HEK293 (cell line): ENCODE measurements around the gene CHST12.

Source experiments
- CTCF ChIA-PET: fragments of 350-600 bp; formaldehyde crosslinking; extraction: SDS; loops from one replicate; lab custom pipeline; 2021; ENCODE audit warnings: antibody characterized with exemption; lab: Yijun Ruan, JAX
- POLR2A ChIA-PET: fragments of 300-600 bp; formaldehyde crosslinking; extraction: SDS; loops from one replicate; lab custom pipeline; 2020; ENCODE audit warnings: antibody characterized with exemption, inconsistent platforms; lab: Yijun Ruan, JAX
- H3K27ac ChIP-seq: fragments of 200-500 bp; sonication (Bioruptor generic); 2 replicates; pipeline ENCODE4 v1.5.1; 2014; ENCODE audit warnings: low read depth, low read length, control low read depth, inconsistent platforms; ENCODE audit errors: extremely low read depth
- H3K36me3 ChIP-seq, 2 experiments: fragments of 200-500 bp in 1 of 2; sonication (Bioruptor generic) in 1 of 2; 1 replicate in 1 of 2; 2 replicates in 1 of 2; pipeline ENCODE4 v1.5.1; 2014 to 2017; ENCODE audit warnings: inconsistent platforms in 2 of 2, low read length in 2 of 2; ENCODE audit not compliant: control insufficient read depth in 2 of 2, insufficient read depth in 1 of 2
- H3K4me1 ChIP-seq: fragments of 200-500 bp; sonication (Bioruptor generic); 2 replicates; pipeline ENCODE4 v1.5.1; 2014; ENCODE audit warnings: mild to moderate bottlenecking, low read length, inconsistent platforms; ENCODE audit not compliant: control insufficient read depth, insufficient read depth
- H3K4me3 ChIP-seq: 2 replicates; pipeline ENCODE4 v1.5.1; 2011; ENCODE audit warnings: low read depth, mild to moderate bottlenecking, control low read depth, low read length, moderate library complexity
- H3K9me3 ChIP-seq: fragments of 200-500 bp; sonication (Bioruptor generic); 2 replicates; pipeline ENCODE4 v1.5.1; 2014; ENCODE audit warnings: low read depth, low read length, inconsistent platforms; ENCODE audit not compliant: control insufficient read depth, insufficient read depth
- BCL11B ChIP-seq: fragments of 450-650 bp; formaldehyde crosslinking; IDR thresholded peaks from 2 replicates; pipeline ENCODE4 v1.5.1; 2016; ENCODE audit warnings: low read depth, missing biosample characterization, missing genetic modification characterization
- CTCF ChIP-seq: fragments of 450-650 bp; formaldehyde crosslinking; IDR thresholded peaks from 2 replicates; pipeline ENCODE4 v1.5.1; 2016; ENCODE audit warnings: missing biosample characterization, missing genetic modification characterization
- EGR2 ChIP-seq: fragments of 450-650 bp; formaldehyde crosslinking; IDR thresholded peaks from 2 replicates; pipeline ENCODE4 v1.5.1; 2016; ENCODE audit warnings: low read depth, missing biosample characterization, missing genetic modification characterization
- IKZF3 ChIP-seq: fragments of 450-650 bp; IDR thresholded peaks from 2 replicates; pipeline ENCODE4 v1.5.0; 2018; ENCODE audit warnings: missing biosample characterization, mild to moderate bottlenecking, missing genetic modification characterization, moderate library complexity
- YY2 ChIP-seq: fragments of 450-650 bp; formaldehyde crosslinking; IDR thresholded peaks from 2 replicates; pipeline ENCODE4 v1.5.1; 2016; ENCODE audit warnings: missing biosample characterization, missing genetic modification characterization
- ZFP69B ChIP-seq: fragments of 450-650 bp; formaldehyde crosslinking; IDR thresholded peaks from 2 replicates; pipeline ENCODE4 v1.5.1; 2016; ENCODE audit warnings: missing biosample characterization, missing genetic modification characterization
- ZNF184 ChIP-seq: fragments of 450-650 bp; IDR thresholded peaks from 2 replicates; pipeline ENCODE4 v1.5.1; 2018; ENCODE audit warnings: missing biosample characterization, mild to moderate bottlenecking, missing genetic modification characterization
- ZNF248 ChIP-seq: fragments of 450-650 bp; formaldehyde crosslinking; IDR thresholded peaks from 2 replicates; pipeline ENCODE4 v1.5.1; 2017; ENCODE audit warnings: missing biosample characterization, missing genetic modification characterization
- ZNF366 ChIP-seq: fragments of 450-650 bp; formaldehyde crosslinking; conservative IDR thresholded peaks from 2 replicates; pipeline ENCODE4 v1.5.1; 2016; ENCODE audit warnings: missing biosample characterization, missing genetic modification characterization
- ZNF37A ChIP-seq: fragments of 450-650 bp; IDR thresholded peaks from 2 replicates; pipeline ENCODE4 v1.5.1; 2018; ENCODE audit warnings: missing biosample characterization, missing genetic modification characterization
- ZNF514 ChIP-seq: fragments of 450-650 bp; formaldehyde crosslinking; IDR thresholded peaks from 2 replicates; pipeline ENCODE4 v1.5.1; 2016; ENCODE audit warnings: missing biosample characterization, missing genetic modification characterization
- ZNF518A ChIP-seq: fragments of 450-650 bp; formaldehyde crosslinking; conservative IDR thresholded peaks from 2 replicates; pipeline ENCODE4 v1.5.1; 2016; ENCODE audit warnings: low read depth, missing biosample characterization, missing genetic modification characterization
- ZNF549 ChIP-seq: fragments of 450-650 bp; IDR thresholded peaks from 2 replicates; pipeline ENCODE4 v1.5.1; 2018; ENCODE audit warnings: missing biosample characterization, missing genetic modification characterization, mild to moderate bottlenecking, inconsistent platforms, moderate library complexity
- ZNF623 ChIP-seq: fragments of 450-650 bp; formaldehyde crosslinking; IDR thresholded peaks from 2 replicates; pipeline ENCODE4 v1.5.1; 2016; ENCODE audit warnings: missing biosample characterization, missing genetic modification characterization
- ZNF626 ChIP-seq: fragments of 450-650 bp; sonication (Bioruptor Pico); formaldehyde crosslinking; IDR thresholded peaks from 2 replicates; pipeline ENCODE4 v1.5.1; 2018; ENCODE audit warnings: missing biosample characterization, missing genetic modification characterization, inconsistent platforms
- ZNF785 ChIP-seq: fragments of 450-650 bp; formaldehyde crosslinking; IDR thresholded peaks from 2 replicates; pipeline ENCODE4 v1.5.1; 2016; ENCODE audit warnings: missing biosample characterization, missing genetic modification characterization
- ZNF843 ChIP-seq: fragments of 450-650 bp; formaldehyde crosslinking; IDR thresholded peaks from 2 replicates; pipeline ENCODE4 v1.5.1; 2016; ENCODE audit warnings: missing biosample characterization, missing genetic modification characterization
- TF ChIP-seq, protein P1 (sequence below): fragments of 450-650 bp; formaldehyde crosslinking; IDR thresholded peaks from 2 replicates; pipeline ENCODE4 v1.5.1; 2016; ENCODE audit warnings: missing biosample characterization, missing genetic modification characterization

CHST12 gene

GRCh38 chr7:2369139-2369538 is 34.3 kb upstream of the CHST12 start:
- TF ChIP-seq ZNF843 (tag by site-specific recombination) (no peak), ZNF785 (tag by site-specific recombination) (no peak), ZNF626 (tag by site-specific recombination) (no peak), ZNF549 (no peak), YY2 (no peak), ZNF366 (no peak), IKZF3 (tag by site-specific recombination) (no peak), ZNF184 (no peak), ZNF514 (no peak)
- TF ChIP-seq, protein P1, sequence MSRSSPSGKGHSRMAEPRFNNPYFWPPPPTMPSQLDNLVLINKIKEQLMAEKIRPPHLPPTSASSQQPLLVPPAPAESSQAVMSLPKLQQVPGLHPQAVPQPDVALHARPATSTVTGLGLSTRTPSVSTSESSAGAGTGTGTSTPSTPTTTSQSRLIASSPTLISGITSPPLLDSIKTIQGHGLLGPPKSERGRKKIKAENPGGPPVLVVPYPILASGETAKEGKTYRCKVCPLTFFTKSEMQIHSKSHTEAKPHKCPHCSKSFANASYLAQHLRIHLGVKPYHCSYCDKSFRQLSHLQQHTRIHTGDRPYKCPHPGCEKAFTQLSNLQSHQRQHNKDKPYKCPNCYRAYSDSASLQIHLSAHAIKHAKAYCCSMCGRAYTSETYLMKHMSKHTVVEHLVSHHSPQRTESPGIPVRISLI (tag by site-specific recombination), result no peak
- peaks cover 68 to 97% of the 10 kb centered on the region in 2 experiments for H3K36me3 ChIP-seq
- H3K4me1 ChIP-seq, result no peaks in the 10 kb centered on the region
- no peaks in the 10 kb centered on the region for H3K9me3 ChIP-seq
- ChIA-PET POLR2A (interaction anchor here (0.7 kb wide), 1 partner anchor 705 kb away, joined by 5 read pairs; no protein-coding TSS in a partner anchor), CTCF (interaction anchor here (0.7 kb wide), 1 partner anchor 62 kb away, joined by 3 read pairs; no protein-coding TSS in a partner anchor)
- no peak overlapping the region for H3K27ac ChIP-seq
- no peak overlapping the region for H3K4me3 ChIP-seq

GRCh38 chr7:2371329-2371728 is 32.1 kb upstream of the CHST12 start:
- H3K27ac ChIP-seq, result no peak overlapping the region
- CTCF ChIA-PET, result interaction anchor here (0.8 kb wide), 1 partner anchor 60 kb away, joined by 4 read pairs; no protein-coding TSS in a partner anchor
- no peak for TF ChIP-seq BCL11B
- TF ChIP-seq CTCF, result no peak
- TF ChIP-seq ZNF37A (tag by site-specific recombination), result no peak
- TF ChIP-seq ZNF623, result no peak
- no peak for TF ChIP-seq ZFP69B (tag by site-specific recombination)
- TF ChIP-seq ZNF518A (tag by site-specific recombination), result no peak
- TF ChIP-seq ZNF248 (tag by site-specific recombination), result no peak
- no peak for TF ChIP-seq EGR2
- no peak overlapping the region for H3K4me3 ChIP-seq
- H3K4me1 ChIP-seq, result no peaks in the 10 kb centered on the region
- POLR2A ChIA-PET, result no interaction called here
- H3K9me3 ChIP-seq, result no peaks in the 10 kb centered on the region
- H3K36me3 ChIP-seq, result peaks cover 58 to 97% of the 10 kb centered on the region in 2 experiments
